Left ventricle myocardium superior (tissue), 1 donor: ENCODE measurements around the gene G3BP2. TPM values are rescaled to one million over a fixed set of nuclear protein-coding genes. Genes with fewer than 3 reads are reported as not detected.

Experiments used
- total RNA-seq: library from RNA; stranded (reverse); fragmentation: NEBNext Ultra II Directional; extraction: Animal tissue kit (Norgen Biotek cat#: 25700); gene quantifications from one replicate; pipeline ENCODE4 v1.2.1, GENCODE V29; 2021
- donor health status: DM: no; HTN: yes; CAD: no; lungs with severe emphysema.

Gene G3BP2
- total RNA-seq, 1 donor from 2014 or later: 74.1 TPM

Other genes starting within 250 kb of the G3BP2 start
- gene RCHY1, start 159.0 kb downstream of the G3BP2 start, total RNA-seq: 50.5 TPM
- 22.2 TPM for gene THAP6, start 158.9 kb downstream of the G3BP2 start, total RNA-seq
- gene ODAPH, start 117.3 kb downstream of the G3BP2 start, total RNA-seq: not detected
- gene CDKL2, start 42.9 kb downstream of the G3BP2 start, total RNA-seq: 0.64 TPM
- 96.8 TPM for gene USO1, start 51.2 kb upstream of the G3BP2 start, total RNA-seq
- not detected for gene PPEF2, start 229.0 kb upstream of the G3BP2 start, total RNA-seq